ENCODE measurements around the gene NPW.

NPW gene

GRCh38 chr16:1984347-1985225, 35.0 kb upstream of the NPW start:
- DNase-seq (ENCODE audit: low read depth, low spot score), result no peak

GRCh38 chr16:1985466-1986150, 34.0 kb upstream of the NPW start:
- DNase-seq (ENCODE audit: low read depth, low spot score), result no peak

- DNase-seq (ENCODE audit: low read depth, low spot score), result no peak
Observed at GRCh38 chr16:1987198-1987597, 32.4 kb upstream of the NPW start.

- no peak for DNase-seq (ENCODE audit: low read depth, low spot score)
Observed at GRCh38 chr16:1989209-1990100, 30.1 kb upstream of the NPW start, which contains the start of gene SYNGR3. Gene SYNGR3 (plus strand): TSS chr16:1989970. CDS start chr16:1990103, 133 bp downstream.

GRCh38 chr16:1990101-1990350, 29.6 kb upstream of the NPW start:
- DNase-seq (ENCODE audit: low read depth, low spot score), result no peak

- DNase-seq (ENCODE audit: low read depth, low spot score), result no peak
Observed at GRCh38 chr16:1990351-1991134, 29.0 kb upstream of the NPW start.

GRCh38 chr16:1991135-1991551, 28.4 kb upstream of the NPW start:
- no peak for DNase-seq (ENCODE audit: low read depth, low spot score)

- no peak for DNase-seq (ENCODE audit: low read depth, low spot score)
Observed at GRCh38 chr16:1991588-1991947, 28.0 kb upstream of the NPW start.

GRCh38 chr16:1991948-1992703, 27.5 kb upstream of the NPW start:
- no peak for DNase-seq (ENCODE audit: low read depth, low spot score)

GRCh38 chr16:1992704-1993317, 26.8 kb upstream of the NPW start:
- DNase-seq (ENCODE audit: low read depth, low spot score), result no peak

GRCh38 chr16:1993731-1994131, 25.9 kb upstream of the NPW start:
- DNase-seq (ENCODE audit: low read depth, low spot score), result no peak

GRCh38 chr16:1997494-1998359, 21.9 kb upstream of the NPW start:
- DNase-seq (ENCODE audit: low read depth, low spot score), result no peak

- DNase-seq (ENCODE audit: low read depth, low spot score), result no peak
Observed at GRCh38 chr16:1998360-1998835, 21.2 kb upstream of the NPW start.

- DNase-seq (ENCODE audit: low read depth, low spot score), result no peak
Observed at GRCh38 chr16:1998852-1999801, 20.5 kb upstream of the NPW start.

- no peak for DNase-seq (ENCODE audit: low read depth, low spot score)
Observed at GRCh38 chr16:1999866-2000514, 19.6 kb upstream of the NPW start.

GRCh38 chr16:2001035-2001434, 18.6 kb upstream of the NPW start:
- no peak for DNase-seq (ENCODE audit: low read depth, low spot score)

All from iPS DF 19.7 (cell line).